ENCODE data around the gene SLC22A4. TPM values are rescaled to one million over a fixed set of nuclear protein-coding genes. Genes with fewer than 3 reads are reported as not detected.

The SLC22A4 gene
- total and polyA plus RNA-seq, 2 experiments from 2014 or later: 1.4 to 3.3 TPM

DNA sequence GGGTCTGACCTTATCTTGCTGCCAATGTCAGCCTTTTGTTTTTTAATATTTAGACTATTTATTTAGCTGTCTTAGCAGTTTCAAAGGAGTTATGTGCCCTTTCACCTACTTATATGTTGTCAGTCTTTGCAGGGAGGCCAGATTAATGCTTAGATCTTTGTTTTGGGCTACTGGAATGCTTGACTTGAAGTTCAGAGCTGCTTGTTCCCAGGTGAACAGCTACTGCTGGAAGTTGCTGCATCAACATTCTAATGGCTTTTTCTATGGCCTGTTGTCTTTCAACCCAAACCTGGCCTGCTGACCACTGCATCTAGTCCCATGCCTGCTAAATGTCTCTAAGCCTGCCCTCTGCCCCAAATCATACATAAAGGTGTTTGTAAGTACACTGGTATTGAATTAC is 78.3 kb downstream of the SLC22A4 start:
- Histone ChIP-seq H3K4me2 (peak overlapping the region; percentile 96), H3K4me1 (ENCODE audit: insufficient read depth) (peaks cover 18% of the 10 kb centered on the region), H3K9me3 (ENCODE audit: low read depth) (no peaks in the 10 kb centered on the region), H3K4me3 (no peak overlapping the region), H2AFZ (no peak overlapping the region), H3K79me2 (peaks cover 83% of the 10 kb centered on the region), H3K27ac (peak overlapping the region; percentile 13), H3K36me3 (replicated peaks; ENCODE audit: insufficient read depth, low read depth) (no peaks in the 10 kb centered on the region), H4K20me1 (ENCODE audit: insufficient read depth, poor library complexity, severe bottlenecking) (peaks cover 5% of the 10 kb centered on the region), H3K27me3 (no peaks in the 10 kb centered on the region), H3K9me2 (replicated peaks; ENCODE audit: insufficient read depth) (no peaks in the 10 kb centered on the region)
- TF ChIP-seq EZH2phosphoT487 (IDR thresholded peaks at IDR 0.05; ENCODE audit: low read depth, severe bottlenecking, unreplicated experiment): no peak
- no peak for TF ChIP-seq EZH2 (IDR thresholded peaks at IDR 0.05; ENCODE audit: borderline replicate concordance)
- TF ChIP-seq, protein P1, sequence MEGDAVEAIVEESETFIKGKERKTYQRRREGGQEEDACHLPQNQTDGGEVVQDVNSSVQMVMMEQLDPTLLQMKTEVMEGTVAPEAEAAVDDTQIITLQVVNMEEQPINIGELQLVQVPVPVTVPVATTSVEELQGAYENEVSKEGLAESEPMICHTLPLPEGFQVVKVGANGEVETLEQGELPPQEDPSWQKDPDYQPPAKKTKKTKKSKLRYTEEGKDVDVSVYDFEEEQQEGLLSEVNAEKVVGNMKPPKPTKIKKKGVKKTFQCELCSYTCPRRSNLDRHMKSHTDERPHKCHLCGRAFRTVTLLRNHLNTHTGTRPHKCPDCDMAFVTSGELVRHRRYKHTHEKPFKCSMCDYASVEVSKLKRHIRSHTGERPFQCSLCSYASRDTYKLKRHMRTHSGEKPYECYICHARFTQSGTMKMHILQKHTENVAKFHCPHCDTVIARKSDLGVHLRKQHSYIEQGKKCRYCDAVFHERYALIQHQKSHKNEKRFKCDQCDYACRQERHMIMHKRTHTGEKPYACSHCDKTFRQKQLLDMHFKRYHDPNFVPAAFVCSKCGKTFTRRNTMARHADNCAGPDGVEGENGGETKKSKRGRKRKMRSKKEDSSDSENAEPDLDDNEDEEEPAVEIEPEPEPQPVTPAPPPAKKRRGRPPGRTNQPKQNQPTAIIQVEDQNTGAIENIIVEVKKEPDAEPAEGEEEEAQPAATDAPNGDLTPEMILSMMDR (IDR thresholded peaks at IDR 0.05; ENCODE audit: poor library complexity): no peak
- no peak for DNase-seq (ENCODE audit: low spot score)

DNA sequence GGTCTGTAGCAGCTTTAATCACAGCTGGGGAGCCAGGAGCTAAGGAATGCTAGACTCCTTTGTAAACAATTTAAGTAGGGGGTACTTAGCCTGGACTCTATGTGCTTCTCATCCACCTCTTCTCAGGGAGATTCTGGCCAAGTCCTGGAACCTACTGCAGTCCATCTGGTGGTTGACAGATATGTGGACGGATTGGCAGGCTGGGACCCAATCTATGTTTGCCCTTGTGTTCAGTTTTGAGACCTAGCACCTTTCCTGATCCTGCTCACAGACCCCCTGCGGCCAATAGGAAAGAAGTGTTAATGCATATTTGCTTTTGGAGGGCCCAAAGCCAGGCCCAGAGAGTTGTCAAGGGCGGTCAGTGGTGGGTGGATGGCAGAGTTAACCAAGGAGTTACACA is 81.8 kb downstream of the SLC22A4 start:
- no peak overlapping the region for H3K4me3 ChIP-seq
- TF ChIP-seq EZH2phosphoT487 (IDR thresholded peaks at IDR 0.05; ENCODE audit: low read depth, severe bottlenecking, unreplicated experiment): no peak
- TF ChIP-seq, protein P1 (IDR thresholded peaks at IDR 0.05; ENCODE audit: poor library complexity): no peak
- no peak for TF ChIP-seq EZH2 (IDR thresholded peaks at IDR 0.05; ENCODE audit: borderline replicate concordance)
- peaks cover 70% of the 10 kb centered on the region for H3K79me2 ChIP-seq
- peaks cover 18% of the 10 kb centered on the region for H3K4me1 ChIP-seq (ENCODE audit: insufficient read depth)
- no peak for DNase-seq (ENCODE audit: low spot score)
- H3K9me3 ChIP-seq (ENCODE audit: low read depth): no peaks in the 10 kb centered on the region
- H3K27ac ChIP-seq: no peak overlapping the region
- no peaks in the 10 kb centered on the region for H3K27me3 ChIP-seq
- peaks cover 5% of the 10 kb centered on the region for H4K20me1 ChIP-seq (ENCODE audit: insufficient read depth, poor library complexity, severe bottlenecking)
- no peak overlapping the region for H2AFZ ChIP-seq
- no peak overlapping the region for H3K4me2 ChIP-seq
- H3K36me3 ChIP-seq (replicated peaks; ENCODE audit: insufficient read depth, low read depth): no peaks in the 10 kb centered on the region
- no peaks in the 10 kb centered on the region for H3K9me2 ChIP-seq (replicated peaks; ENCODE audit: insufficient read depth)
- WGBS (ENCODE audit: low lambda C conversion rate, missing lambda C conversion rate): 96% methylated on average over 3 of the region's 3 CpGs

DNA sequence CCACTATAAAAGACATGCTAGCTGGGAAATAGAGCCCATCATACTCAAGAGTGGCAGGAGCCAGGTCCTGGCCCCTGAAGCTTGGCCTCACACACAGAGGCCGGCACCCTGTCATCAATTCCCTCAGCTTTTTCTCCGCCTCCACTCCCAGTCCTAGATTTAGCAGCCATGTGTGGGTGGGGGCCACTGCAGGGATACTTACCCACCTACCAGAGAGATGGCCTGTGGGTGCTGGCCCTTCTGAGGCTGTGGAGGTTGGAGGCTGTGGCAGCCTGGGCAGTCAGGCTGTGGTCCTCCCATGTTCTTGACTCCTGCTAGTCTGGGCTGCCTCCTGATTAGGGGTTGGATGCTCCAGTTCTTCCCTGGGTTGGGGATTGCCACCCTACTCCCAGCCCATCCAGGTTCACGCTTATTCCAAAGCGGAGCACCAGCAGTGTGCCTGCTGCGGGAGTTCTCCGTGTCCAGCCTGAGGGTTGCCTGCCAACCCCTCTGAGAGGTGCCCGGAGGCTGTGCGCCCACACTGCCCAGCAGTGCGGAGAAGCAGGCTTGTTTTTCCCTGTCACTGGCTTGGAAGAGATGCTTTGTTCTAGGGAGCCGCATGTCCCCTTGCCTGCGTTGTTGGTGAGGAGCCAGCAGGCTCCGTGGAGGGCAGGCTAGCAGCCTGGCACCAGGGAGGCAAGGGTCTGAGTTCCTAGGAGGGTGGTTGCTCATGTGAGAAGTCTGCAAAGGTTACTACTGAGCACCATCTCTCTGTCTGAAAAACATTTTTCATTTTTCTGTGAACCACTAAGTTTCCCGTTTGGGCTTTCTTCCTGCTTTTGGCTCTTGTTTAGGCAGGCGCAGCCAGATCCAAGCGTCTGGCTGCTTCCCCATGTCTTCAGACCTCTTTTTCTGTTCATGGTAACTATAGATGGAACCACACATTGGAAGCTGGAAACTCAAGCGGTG is 82.8 kb downstream of the SLC22A4 start:
- WGBS (ENCODE audit: low lambda C conversion rate, missing lambda C conversion rate): over 99% methylated on average over 15 of the region's 16 CpGs
- Histone ChIP-seq H3K36me3 (replicated peaks; ENCODE audit: insufficient read depth, low read depth) (no peaks in the 10 kb centered on the region), H3K79me2 (peaks cover 60% of the 10 kb centered on the region), H3K9me3 (ENCODE audit: low read depth) (no peaks in the 10 kb centered on the region), H3K4me2 (no peak overlapping the region), H3K9me2 (replicated peaks; ENCODE audit: insufficient read depth) (no peaks in the 10 kb centered on the region), H3K27me3 (no peaks in the 10 kb centered on the region), H3K27ac (no peak overlapping the region), H2AFZ (no peak overlapping the region), H3K4me1 (ENCODE audit: insufficient read depth) (peaks cover 12% of the 10 kb centered on the region), H3K4me3 (no peak overlapping the region), H4K20me1 (ENCODE audit: insufficient read depth, poor library complexity, severe bottlenecking) (peaks cover 5% of the 10 kb centered on the region)
- TF ChIP-seq EZH2phosphoT487 (IDR thresholded peaks at IDR 0.05; ENCODE audit: low read depth, severe bottlenecking, unreplicated experiment): no peak
- TF ChIP-seq, protein P1 (IDR thresholded peaks at IDR 0.05; ENCODE audit: poor library complexity): no peak
- no peak for TF ChIP-seq EZH2 (IDR thresholded peaks at IDR 0.05; ENCODE audit: borderline replicate concordance)
- DNase-seq (ENCODE audit: low spot score): no peak

Measured in hepatocyte (in vitro differentiated cells).